Stimulated activated CD8-positive, alpha-beta memory T cell treated with anti-CD3 and anti-CD28 coated beads, Interleukin-7, amount 100 ng/mL, for 1 hour (primary cell): ENCODE results near the gene CDCA4.
"Not testable (repeated sequence)": the region's sequence is repeated elsewhere in the genome, so short reads cannot be mapped to it uniquely, and the experiment has no call there.

ENCODE experiments used
- DNase-seq, 2 donors: peaks; one replicate each; pipeline ENCODE4 v3.0.0-alpha.2; 2020; ENCODE audit warnings: low read depth in 2 of 2

The CDCA4 gene

DNA sequence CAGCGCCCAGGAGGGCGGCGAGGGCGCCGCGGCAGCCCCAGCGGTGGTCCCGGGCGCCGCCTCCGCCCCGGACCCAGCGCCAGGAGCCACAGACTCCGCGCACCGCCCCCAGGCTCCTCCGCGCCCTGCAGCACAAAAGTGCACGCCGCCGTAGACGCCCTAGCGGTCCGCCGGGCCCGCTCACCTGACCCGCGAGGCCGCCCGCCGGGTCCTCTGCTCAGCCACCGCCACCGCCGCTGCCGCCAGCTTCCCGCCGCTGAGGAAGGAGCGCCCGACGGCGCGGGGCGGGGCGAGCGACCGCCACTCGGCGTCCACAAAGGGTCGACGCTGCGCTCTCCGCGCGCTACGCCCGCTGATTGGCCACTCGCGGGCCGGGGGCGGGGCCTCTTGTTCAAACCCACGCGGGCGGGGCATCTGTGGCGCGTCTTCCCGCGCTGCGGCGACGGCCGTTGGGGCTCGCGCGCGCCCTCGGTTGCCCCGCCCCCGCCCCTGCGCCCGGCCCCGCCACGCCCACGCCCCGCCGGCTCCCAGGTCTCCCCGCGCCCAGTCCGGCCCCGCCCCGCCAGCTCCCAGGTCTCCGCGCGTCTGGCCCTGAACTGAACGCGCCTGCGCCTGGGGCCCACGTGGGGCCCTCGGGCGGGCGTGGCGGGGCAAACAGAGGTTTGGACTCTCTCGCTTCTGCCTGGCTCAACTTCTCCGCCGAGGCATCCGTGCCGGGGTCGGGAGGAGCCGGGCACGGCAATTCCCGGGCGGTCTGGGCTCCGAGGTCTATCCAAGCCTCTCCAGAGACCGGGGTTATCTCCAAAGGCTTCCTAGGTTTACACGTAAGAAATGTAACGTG, at the start of gene CDCA4:
Gene CDCA4, minus strand, starts transcription at position 269 of the 841 bp plus-strand sequence. CDS start 9,154 bp downstream, outside the sequence.
- peak; percentile 96 to 97 for DNase-seq

DNA sequence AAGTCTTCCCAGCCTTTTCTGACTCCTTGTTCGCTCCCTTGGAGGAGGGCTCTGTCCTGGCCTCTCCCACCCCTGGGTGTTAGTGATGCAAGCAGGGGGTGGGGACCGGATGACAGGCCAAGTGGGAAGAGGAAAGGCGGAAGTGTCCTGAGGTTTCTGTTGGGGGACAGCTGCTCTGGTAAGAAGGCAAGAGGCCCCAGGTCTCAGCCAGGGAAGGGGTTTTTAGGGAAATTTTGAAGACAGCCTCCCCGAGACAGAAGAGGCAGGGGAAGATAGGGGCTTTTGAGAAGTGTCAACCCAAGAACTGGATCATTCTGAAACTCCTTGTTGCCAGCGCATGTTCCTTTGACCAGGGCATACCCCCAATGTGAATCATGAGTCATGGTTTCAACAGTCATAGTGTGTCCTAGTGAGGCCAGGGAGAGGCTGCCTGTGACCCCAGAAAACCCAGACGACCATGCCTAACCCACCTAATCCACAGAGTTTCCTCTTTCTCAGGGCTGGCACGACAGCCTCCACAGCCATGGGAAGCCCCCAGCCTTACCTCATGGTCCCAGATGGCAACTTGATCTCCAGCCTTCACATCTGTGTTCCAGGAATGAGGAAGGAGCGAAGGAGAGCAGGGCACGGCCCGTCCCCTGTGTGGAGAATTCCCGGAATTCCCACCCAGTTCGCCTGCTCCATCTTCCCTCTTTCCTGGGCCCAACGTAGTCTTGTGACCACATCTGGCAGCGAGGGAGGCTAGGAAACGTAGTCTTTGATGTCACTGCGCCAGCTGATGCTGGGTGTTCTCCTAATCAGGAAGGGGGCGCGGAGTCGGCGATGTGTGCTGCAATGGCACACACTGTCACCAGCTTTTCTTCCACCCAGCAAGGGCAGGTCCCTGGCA, 49.2 kb upstream of the CDCA4 start:
- DNase-seq, result no peak

DNA sequence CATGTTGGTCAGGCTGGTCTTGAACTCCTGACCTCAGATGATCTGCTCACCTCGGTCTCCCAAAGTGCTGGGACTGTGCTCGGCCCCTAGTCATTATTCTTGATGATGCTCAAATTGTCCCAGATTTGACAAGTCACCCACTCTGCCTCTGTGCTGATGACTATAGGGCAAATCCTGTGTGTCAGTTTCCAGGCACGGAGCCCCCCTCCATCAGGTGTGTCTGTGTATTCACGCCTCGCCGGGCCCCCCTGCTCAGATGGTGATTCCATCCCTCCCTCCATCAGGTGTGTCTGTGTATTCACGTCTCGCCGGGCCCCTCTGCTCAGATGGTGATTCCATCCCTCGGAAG, 48.6 kb upstream of the CDCA4 start:
- DNase-seq, result no peak

GRCh38 chr14:105068818-105069217, 47.9 kb upstream of the CDCA4 start:
- no peak for DNase-seq

DNA sequence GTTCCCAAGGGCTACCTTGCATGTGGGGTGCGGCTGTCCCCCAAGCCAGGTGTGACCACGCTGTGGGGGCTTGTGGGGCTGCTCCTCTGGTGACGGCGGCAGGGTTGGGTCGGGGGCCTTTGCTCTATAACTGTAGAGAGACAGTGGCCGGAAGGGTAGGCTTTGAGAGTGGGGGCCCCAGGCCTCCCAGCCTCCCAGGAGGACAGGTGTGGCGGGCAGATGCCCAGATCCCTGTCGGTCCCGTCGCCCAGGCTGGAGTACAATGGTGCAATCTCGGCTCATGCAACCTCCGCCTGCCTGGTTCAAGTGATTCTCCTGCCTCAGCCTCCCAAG, 47.1 kb upstream of the CDCA4 start:
- DNase-seq, result no peak

- peak in 1 of 2 donors; percentile 22 for DNase-seq
Observed at GRCh38 chr14:105067140-105067968, 46.5 kb upstream of the CDCA4 start.

DNA sequence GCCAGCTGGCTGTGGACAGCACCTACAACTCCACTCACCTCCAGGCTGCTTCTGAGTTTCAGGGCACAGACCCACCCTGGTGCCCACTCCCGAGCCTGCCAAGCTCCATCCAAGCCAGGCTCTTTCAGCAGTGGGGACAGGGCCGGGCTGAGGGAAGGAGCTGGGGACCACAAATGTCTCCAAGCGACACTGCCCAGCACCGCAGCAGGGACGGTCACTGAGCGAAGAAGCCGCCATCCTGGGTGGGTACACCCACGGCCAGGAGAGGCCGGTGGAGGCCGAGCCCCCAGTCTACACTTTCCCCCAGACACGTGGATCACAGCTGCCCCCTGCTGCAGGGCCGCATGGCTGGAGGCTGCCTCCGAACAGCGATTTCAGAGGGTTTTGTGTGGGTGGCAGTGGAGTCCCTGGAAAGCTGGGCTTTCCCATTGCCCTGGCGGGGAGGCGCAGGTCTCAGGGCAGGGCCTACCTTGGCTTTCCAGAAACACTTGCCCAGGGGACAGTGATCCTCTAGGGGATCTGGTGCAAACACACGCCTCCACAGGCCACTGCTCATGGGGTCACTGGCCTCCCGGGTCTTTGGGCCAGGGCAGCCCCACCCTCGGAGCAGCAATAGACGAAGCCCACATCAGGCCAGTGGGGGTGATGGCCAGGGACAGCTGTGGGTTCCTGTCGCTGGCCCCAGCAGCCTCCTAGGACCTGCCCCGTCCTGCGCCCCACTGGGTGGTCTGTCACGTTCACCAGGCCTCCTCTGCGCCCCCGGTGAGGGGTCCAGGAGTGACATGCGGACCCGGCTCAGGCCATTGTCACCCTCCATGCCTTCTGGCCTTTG, 45.6 kb upstream of the CDCA4 start:
- DNase-seq, result no peak

- peak; percentile 71 to 74 for DNase-seq
Observed at GRCh38 chr14:105065280-105066228, 44.7 kb upstream of the CDCA4 start, which contains the start of gene GPR132. Gene GPR132 (minus strand): TSS chr14:105065430. CDS start chr14:105055420, 10,010 bp downstream.

DNA sequence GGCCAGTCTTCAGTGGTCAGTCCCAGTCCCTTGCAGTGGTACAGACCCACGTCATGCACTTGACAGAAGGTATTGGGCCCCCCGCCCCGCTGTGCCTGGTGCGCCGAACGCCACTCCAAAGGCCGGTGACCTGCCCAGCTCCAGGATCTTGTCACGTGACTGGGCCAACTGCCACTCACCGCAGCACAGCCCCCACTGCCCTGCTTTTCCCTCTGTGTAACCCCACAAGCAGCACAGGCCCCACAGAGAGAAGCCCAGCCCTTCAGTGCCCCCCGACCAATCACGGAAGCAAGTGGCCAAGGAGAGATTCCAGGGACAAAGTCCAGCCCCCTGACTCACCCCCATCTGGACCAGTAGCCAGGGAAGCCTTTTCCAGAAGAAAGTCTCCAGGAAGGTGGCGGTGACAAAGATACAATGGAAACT, 43.8 kb upstream of the CDCA4 start:
- DNase-seq, result no peak

DNA sequence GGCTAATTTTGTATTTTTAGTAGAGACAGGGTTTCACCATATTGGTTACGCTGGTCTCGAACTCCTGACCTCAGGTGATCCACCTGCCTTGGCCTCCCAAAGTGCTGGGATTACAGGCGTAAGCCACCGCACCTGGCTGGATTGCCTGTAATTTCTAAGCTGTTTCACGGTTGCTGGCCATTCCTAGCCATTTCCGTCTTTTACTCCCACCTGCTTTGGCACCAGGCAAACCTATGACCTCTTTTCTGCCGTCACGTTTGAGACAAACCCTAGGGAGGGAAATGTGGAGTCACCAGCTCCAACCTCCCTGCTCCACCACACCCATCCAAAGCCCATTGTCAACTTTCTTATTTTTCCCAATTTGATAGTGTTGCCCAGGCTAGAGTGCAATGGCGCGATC, 43.1 kb upstream of the CDCA4 start:
- no peak for DNase-seq

GRCh38 chr14:105063506-105063905, 42.6 kb upstream of the CDCA4 start:
- DNase-seq, result not testable (repeated sequence)

GRCh38 chr14:105063056-105063455, 42.2 kb upstream of the CDCA4 start:
- no peak for DNase-seq

DNA sequence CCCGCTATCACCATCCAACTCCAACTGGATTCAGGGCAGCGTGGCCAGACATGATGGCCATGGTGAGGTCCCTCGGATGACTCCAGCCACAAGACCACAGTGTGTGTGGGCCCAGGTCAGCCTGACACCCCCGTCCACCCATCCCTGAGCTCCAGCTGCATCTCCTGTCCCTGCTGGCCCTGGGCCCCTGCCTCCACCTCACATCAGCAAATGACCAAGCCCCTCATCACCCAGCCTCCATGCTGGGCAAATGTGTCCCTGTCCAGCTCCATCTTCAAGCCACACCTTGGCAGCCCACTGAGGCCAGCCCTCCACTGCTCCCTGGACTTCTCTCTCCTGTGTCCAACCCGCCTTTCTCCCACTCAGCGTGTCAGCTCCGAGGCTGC, 41.2 kb upstream of the CDCA4 start:
- no peak for DNase-seq

DNA sequence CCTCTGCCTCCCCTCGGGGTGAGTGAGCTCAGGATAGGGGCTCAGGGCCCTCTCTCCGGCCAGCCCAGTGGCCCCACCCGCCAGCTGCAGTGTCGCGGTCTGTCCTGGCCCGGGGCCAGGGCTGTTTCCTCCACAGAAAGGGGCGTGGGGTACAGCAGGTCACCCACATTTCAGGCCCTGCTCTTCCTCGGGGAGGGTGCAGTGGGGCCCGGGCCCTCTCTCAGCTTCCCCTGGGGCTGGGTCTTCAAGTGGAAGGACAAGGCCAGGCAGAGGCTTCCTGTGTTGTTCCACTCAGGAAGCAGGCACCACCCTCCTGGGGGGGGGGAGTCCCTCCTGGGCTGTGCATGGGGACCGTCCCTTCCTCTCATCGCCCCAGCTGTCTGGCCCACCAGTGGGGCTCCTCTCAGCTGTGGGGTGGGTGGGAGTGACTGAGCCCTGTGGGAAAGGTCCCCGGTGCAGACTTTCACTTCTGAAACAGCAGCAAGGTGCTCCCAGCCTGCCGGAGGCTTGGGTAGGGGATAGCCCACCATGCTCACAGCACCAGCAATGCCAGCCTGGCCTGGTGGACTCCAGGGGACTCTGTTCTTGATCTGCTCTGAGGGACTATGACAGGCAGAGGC, 40.7 kb upstream of the CDCA4 start:
- no peak for DNase-seq

DNA sequence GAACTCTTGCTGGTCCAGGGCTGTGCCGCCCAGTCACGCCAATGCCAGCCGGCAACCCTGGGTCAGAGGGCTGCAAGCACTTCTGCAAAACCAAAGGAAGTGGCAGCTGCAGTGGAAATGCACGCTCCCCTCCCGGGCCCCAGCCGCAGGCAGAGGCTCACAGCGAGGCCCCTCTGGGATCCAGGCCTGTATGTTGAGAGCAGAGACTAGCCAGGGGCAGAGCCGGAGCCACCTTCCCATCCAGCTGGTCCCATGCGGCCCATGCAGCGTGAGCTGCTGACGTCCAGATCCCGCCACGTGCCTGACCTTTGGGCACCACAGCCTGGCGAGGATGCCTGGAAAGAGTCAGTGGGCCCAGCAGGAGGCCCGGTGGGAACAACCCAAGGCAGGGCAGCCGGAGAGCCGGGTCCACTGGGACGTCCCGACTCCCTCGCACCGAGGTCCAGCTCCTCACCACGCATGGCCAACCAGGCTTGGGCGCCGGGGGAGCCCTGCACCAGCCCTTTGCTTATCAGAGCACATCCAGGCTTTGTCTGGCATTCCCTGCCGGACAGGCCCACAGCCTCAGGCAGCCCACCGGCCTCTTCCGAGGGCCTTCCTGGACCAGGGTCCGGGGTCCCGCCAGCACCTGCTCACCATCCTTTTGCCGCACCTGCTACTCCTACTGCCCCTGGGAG, 40.0 kb upstream of the CDCA4 start:
- DNase-seq, result no peak

DNA sequence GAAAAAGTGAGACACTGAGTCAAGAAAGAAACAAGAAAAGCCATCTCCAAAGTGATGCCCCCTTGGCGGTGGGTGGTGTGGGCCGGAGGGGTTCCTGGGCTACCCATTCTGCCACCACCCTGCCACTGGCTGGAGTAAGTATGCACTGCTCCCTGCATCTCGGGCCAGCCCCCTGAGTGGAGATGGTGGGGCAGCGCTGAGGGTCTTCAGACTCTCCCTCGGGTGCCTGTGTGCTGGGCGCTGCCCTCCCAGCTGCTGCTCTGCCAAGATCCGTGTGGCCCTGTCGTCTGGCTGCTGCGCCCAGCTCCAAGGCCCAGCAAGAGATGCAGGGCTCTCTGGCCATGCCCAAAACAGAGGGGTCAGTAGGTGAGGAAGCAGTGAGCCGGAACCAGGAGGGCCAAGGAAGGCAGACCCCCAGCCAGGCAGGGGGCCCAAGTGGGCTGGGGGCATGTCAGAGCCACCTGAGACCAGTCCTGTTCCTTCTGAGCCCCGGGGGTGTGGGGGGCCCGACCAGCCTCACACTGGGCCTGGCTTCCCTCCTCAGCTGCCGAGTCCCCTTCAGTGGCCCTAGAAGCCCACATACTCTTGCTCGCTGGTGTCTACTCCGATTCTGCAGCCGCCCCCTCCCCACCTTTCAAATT, 39.2 kb upstream of the CDCA4 start:
- no peak for DNase-seq

DNA sequence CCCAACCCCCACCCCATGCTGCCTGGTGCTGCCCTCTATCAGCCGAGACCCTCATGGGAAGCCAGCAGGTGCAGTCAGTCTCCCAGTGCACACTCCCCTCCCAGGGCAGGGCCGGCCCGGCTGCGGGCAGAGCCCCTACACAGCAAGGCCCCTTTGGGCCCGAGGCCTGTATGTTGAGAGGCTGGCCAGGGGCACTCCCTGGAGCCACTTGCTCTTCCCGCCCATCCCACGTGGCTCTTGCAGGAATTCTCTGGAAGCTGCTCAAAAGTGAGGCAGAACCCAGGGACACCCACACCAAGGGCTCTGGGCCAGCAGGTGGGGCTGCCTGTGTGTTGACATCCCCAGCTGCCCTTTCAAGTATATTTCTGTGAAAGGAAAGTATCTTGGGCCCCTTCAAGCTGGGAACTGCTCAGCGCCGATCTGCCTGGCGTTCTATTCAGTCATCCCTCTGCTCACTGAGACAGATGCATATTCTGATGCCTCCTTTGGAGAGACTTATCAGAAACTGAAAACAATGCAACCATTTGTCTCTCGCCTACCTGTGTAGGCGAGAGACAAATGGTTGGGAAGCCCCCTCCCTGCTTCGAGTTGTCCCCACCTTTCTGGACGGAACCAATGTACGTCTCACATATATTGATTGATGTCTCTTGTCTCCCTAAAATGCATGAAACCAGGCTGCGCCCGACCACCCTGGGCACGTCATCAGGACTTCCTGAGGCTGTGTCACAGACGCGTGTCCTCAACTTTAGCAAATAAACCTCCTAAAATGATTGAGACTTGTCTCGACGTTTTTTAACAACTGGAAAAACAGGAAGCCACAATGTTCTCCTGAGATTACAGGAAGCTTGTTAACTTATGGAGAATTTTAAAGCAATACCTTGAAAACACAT, 38.4 kb upstream of the CDCA4 start:
- DNase-seq, result no peak
